Transverse colon (tissue), 4 donors: Measurements from ENCODE around the gene MSI2. TPM values are rescaled to one million over a fixed set of nuclear protein-coding genes. Genes with fewer than 3 reads are reported as not detected.

Source experiments
- DNase-seq: peaks from one replicate; pipeline ENCODE4 v3.0.0-alpha.2; 2019
- H3K27ac ChIP-seq, 4 donors: fragments of 200-600 bp; sonication (generic); 2 replicates each; pipeline ENCODE4 v1.5.1; 2016 to 2018; ENCODE audit warnings: inconsistent platforms in 4 of 4
- H3K27me3 ChIP-seq: fragments of 200-600 bp; sonication (generic); 2 replicates; pipeline ENCODE4 v1.5.1; 2017; ENCODE audit warnings: inconsistent platforms
- H3K36me3 ChIP-seq, 4 donors: fragments of 200-600 bp; sonication (generic); 2 replicates each; pipeline ENCODE4 v1.5.1; 2017 to 2019; ENCODE audit warnings: inconsistent platforms in 4 of 4
- H3K4me1 ChIP-seq, 4 donors: fragments of 200-600 bp; sonication (generic); 2 replicates each; pipeline ENCODE4 v1.5.1; 2017 to 2020; ENCODE audit warnings: inconsistent platforms in 4 of 4
- H3K4me3 ChIP-seq, 4 donors: fragments of 200-600 bp; sonication (generic); 1 replicate in 1 of 4; 2 replicates in 3 of 4; pipeline versions ENCODE4 v1.5.1 to v1.6.1; 2017 to 2019; ENCODE audit warnings: inconsistent platforms in 4 of 4
- H3K9me3 ChIP-seq, 2 donors: fragments of 200-600 bp; sonication (generic); 2 replicates each; pipeline ENCODE4 v1.5.1; 2017 to 2019; ENCODE audit warnings: inconsistent platforms in 2 of 2
- CTCF ChIP-seq, 5 experiments: fragments of 200-600 bp in 3 of 5; fragments of 450-650 bp in 2 of 5; sonication (generic) in 3 of 5; IDR thresholded peaks; 1 replicate in 2 of 5; 2 replicates in 3 of 5; pipeline ENCODE4 v1.5.1; 2016 to 2017; ENCODE audit warnings: antibody characterized with exemption in 5 of 5, inconsistent platforms in 3 of 5, mild to moderate bottlenecking in 2 of 5, moderate library complexity in 1 of 5
- EP300 ChIP-seq: sonication (generic); formaldehyde crosslinking; IDR thresholded peaks from one replicate; pipeline ENCODE4 v1.6.1; 2017; ENCODE audit warnings: antibody characterized with exemption, low read depth
- POLR2A ChIP-seq: fragments of 450-650 bp; IDR thresholded peaks from one replicate; pipeline ENCODE4 v1.6.1; 2016; ENCODE audit warnings: antibody characterized with exemption, mild to moderate bottlenecking, moderate library complexity
- POLR2AphosphoS5 ChIP-seq, 3 donors: sonication (generic); formaldehyde crosslinking; IDR thresholded peaks; one replicate each; pipeline ENCODE4 v1.6.1; 2016; ENCODE audit warnings: antibody characterized with exemption in 3 of 3
- WGBS, 2 donors: methylation state at CpG; one replicate each; pipeline ENCODE4 v1.1.5; 2018; ENCODE audit warnings: low coverage in 1 of 2; 5-methylcytosine and 5-hydroxymethylcytosine counted together
- in situ Hi-C, 4 donors: fragments of 200-750 bp; cut with MboI; loops; one replicate each; pipeline versions ENCODE4 v1.15.0 to v1.15.1; 2017; ENCODE audit warnings: low sequenced_read_pairs in 3 of 4, low pct_ligation_motif_present in 1 of 4, low pct_unique_long_range_greater_than_20kb in 1 of 4
- intact Hi-C: fragments of 100-400 bp; cut with DNase I; formaldehyde crosslinking; loops from one replicate; pipeline ENCODE4 v1.15.1; 2023; ENCODE audit warnings: low total_unique reads
- total RNA-seq, 4 donors: library from RNA; depleted of rRNA; stranded (reverse); fragments of >200 nt; gene quantifications; one replicate each; pipeline ENCODE4 v1.1.0, GENCODE V29; 2016

Gene MSI2
- total RNA-seq, 4 donors from 2014 or later: 20.6 to 36.0 (median 29.3) TPM

- TF ChIP-seq CTCF (IDR thresholded peaks at IDR 0.05) (no peak), POLR2AphosphoS5 (IDR thresholded peaks at IDR 0.05) (no peak), EP300 (no peak), POLR2A (no peak)
- Histone ChIP-seq H3K9me3 (no peaks in the 10 kb centered on the region), H3K27ac (no peak overlapping the region), H3K4me3 (no peak overlapping the region), H3K4me1 (no peaks in the 10 kb centered on the region), H3K36me3 (no peaks in the 10 kb centered on the region), H3K27me3 (no peaks in the 10 kb centered on the region)
- intact Hi-C loops: no loop called here
- WGBS, 2 donors: 95% methylated on average over 7 of the region's 7 CpGs; no CpG with 5 or more reads in 1 of the 2 donors
- in situ Hi-C loops: no loop called here
- DNase-seq: no peak
Measured at GRCh38 chr17:57651451-57651850, 395.1 kb downstream of the MSI2 start.

GRCh38 chr17:57651996-57652395 is 395.7 kb downstream of the MSI2 start:
- WGBS, 2 donors: 94 to 98% methylated on average over 6 to 13 of the region's 13 CpGs
- Histone ChIP-seq H3K27ac (no peak overlapping the region), H3K27me3 (no peaks in the 10 kb centered on the region), H3K9me3 (no peaks in the 10 kb centered on the region), H3K36me3 (no peaks in the 10 kb centered on the region), H3K4me1 (no peaks in the 10 kb centered on the region), H3K4me3 (no peak overlapping the region)
- in situ Hi-C loops (no loop called here), intact Hi-C loops (no loop called here)
- no peak for TF ChIP-seq CTCF (IDR thresholded peaks at IDR 0.05)
- TF ChIP-seq POLR2A: no peak
- TF ChIP-seq POLR2AphosphoS5 (IDR thresholded peaks at IDR 0.05): no peak
- TF ChIP-seq EP300: no peak
- DNase-seq: no peak

GRCh38 chr17:57652811-57653210 is 396.5 kb downstream of the MSI2 start:
- H3K27ac ChIP-seq: no peak overlapping the region
- H3K9me3 ChIP-seq: no peaks in the 10 kb centered on the region
- in situ Hi-C loops (no loop called here), intact Hi-C loops (no loop called here)
- no peaks in the 10 kb centered on the region for H3K27me3 ChIP-seq
- 89% methylated on average over 4 of the region's 4 CpGs; no CpG with 5 or more reads in 1 of the 2 donors for WGBS, 2 donors
- no peak for DNase-seq
- no peak overlapping the region for H3K4me3 ChIP-seq
- H3K4me1 ChIP-seq: no peaks in the 10 kb centered on the region
- H3K36me3 ChIP-seq: no peaks in the 10 kb centered on the region
- TF ChIP-seq CTCF (IDR thresholded peaks at IDR 0.05) (no peak), POLR2A (no peak), EP300 (no peak), POLR2AphosphoS5 (IDR thresholded peaks at IDR 0.05) (no peak)

GRCh38 chr17:57653279-57653678 is 397.0 kb downstream of the MSI2 start:
- Histone ChIP-seq H3K27me3 (no peaks in the 10 kb centered on the region), H3K36me3 (no peaks in the 10 kb centered on the region), H3K9me3 (no peaks in the 10 kb centered on the region), H3K4me1 (no peaks in the 10 kb centered on the region), H3K27ac (no peak overlapping the region), H3K4me3 (no peak overlapping the region)
- in situ Hi-C loops: no loop called here
- TF ChIP-seq POLR2AphosphoS5 (IDR thresholded peaks at IDR 0.05) (no peak), POLR2A (no peak), EP300 (no peak), CTCF (IDR thresholded peaks at IDR 0.05) (no peak)
- intact Hi-C loops: no loop called here
- 36 to 83% methylated on average over 1 to 7 of the region's 7 CpGs for WGBS, 2 donors
- no peak for DNase-seq
